OCI-LY7 (cell line): ENCODE data around the gene SLC25A44.

Experiments used
- CTCF ChIP-seq: fragments of 200-600 bp; sonication (generic); conservative IDR thresholded peaks from 2 replicates; pipeline ENCODE4 v1.5.1; 2014; ENCODE audit warnings: mild to moderate bottlenecking, antibody characterized with exemption, low read length, moderate library complexity, mixed read lengths
- EZH2phosphoT487 ChIP-seq: fragments of 200-600 bp; sonication (generic); IDR thresholded peaks from 2 replicates; pipeline ENCODE4 v1.6.1; 2018; ENCODE audit warnings: low read depth, borderline replicate concordance, mild to moderate bottlenecking, mixed run types, antibody characterized with exemption, low read length, moderate library complexity, mixed read lengths

DNA sequence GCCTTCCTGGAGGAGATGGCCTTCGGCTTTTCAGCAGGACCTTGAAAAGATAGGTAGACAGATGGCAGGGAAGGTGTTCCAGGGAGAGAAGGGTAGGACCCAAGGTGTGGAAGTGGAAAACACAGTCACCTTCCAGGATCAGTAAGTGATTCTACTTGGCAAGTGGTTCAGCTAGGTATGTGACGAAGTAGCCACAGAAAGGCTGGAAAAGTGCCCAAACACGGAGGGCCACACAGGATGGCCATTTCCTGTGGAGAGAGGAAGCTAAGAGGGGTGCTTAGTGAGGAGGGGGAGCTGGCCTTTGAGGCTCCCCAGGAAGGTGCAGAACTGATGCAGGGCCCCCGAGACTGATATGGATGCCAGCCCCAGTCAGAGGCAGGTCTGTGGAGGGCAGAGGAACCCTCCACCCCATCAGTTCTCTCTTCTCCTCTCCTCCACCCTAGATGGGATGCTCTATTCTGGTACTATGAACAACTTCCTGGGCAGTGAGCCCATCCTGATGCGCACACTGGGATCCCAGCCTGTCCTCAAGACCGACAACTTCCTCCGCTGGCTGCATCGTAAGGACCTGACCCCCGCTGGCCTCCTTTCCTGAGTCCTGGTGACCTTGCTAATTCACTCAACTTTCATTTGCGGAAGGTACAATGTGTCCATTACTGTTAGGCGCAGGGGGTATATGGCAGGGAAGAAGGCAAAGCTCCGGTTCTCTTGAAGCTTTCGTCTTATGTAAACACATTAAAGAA, 33.7 kb upstream of the SLC25A44 start:
- TF ChIP-seq CTCF, result no peak
- TF ChIP-seq EZH2phosphoT487, result no peak
